Psoas muscle (tissue), 8 donors: ENCODE data around the gene SELPLG. TPM values are rescaled to one million over a fixed set of nuclear protein-coding genes. Genes with fewer than 3 reads are reported as not detected.
"Not testable (repeated sequence)": the region's sequence is repeated elsewhere in the genome, so short reads cannot be mapped to it uniquely, and the experiment has no call there.

Source experiments
- ATAC-seq, 4 donors: fragments of 200-7000 bp; cut with Tn5 transposase; one replicate each; pipeline ENCODE4 v1.9.1; 2020; ENCODE audit warnings: moderate library complexity in 3 of 4, mild to moderate bottlenecking in 2 of 4
- DNase-seq, 2 donors: peaks; one replicate each; pipeline ENCODE4 v3.0.0-alpha.2; 2020
- H3K27ac ChIP-seq: fragments of 200-600 bp; one replicate; pipeline ENCODE4 v1.8.0; 2022
- H3K27me3 ChIP-seq, 3 donors: fragments of 200-600 bp in 1 of 3; one replicate each; pipeline versions ENCODE4 v1.6.1 to v1.8.0; 2013 to 2022; ENCODE audit warnings: low read length in 2 of 3, mild to moderate bottlenecking in 2 of 3, moderate library complexity in 1 of 3; ENCODE audit not compliant: insufficient read depth in 3 of 3
- H3K36me3 ChIP-seq, 2 donors: fragments of 200-600 bp in 1 of 2; one replicate each; pipeline versions ENCODE4 v1.6.1 to v1.8.0; 2013 to 2022; ENCODE audit warnings: low read depth in 1 of 2, mild to moderate bottlenecking in 1 of 2, moderate library complexity in 1 of 2; ENCODE audit not compliant: insufficient read depth in 1 of 2
- H3K4me1 ChIP-seq: fragments of 200-600 bp; one replicate; pipeline ENCODE4 v1.8.0; 2022
- H3K4me3 ChIP-seq: fragments of 200-600 bp; one replicate; pipeline ENCODE4 v1.8.0; 2022; ENCODE audit warnings: mild to moderate bottlenecking
- H3K9me3 ChIP-seq: fragments of 200-600 bp; one replicate; pipeline ENCODE4 v1.8.0; 2022
- WGBS, 3 donors: extraction: QIAGEN DNeasy Blood & Tissue Kit; methylation state at CpG; one replicate each; pipeline versions ENCODE4 v1.1.6 to v1.1.7; 2013; 5-methylcytosine and 5-hydroxymethylcytosine counted together
- intact Hi-C, 2 donors: fragments of 100-400 bp; cut with DNase I; formaldehyde crosslinking; loops; one replicate each; pipeline versions ENCODE4 v1.11.0 to v1.14.2; 2022
- polyA plus RNA-seq, 3 donors: library from polyadenylated mRNA; stranded (reverse); fragments of 200-250 nt; gene quantifications; one replicate each; pipeline ENCODE4 v1.2.3, GENCODE V29; 2013
- total RNA-seq, 4 donors: library from RNA; stranded (reverse); fragmentation: NEBNext Ultra II Directional in 2 of 4; extraction: Animal tissue kit (Norgen Biotek cat#: 25700) in 2 of 4; gene quantifications; one replicate each; pipeline versions ENCODE4 v1.2.1 to v1.2.4, GENCODE V29; 2021 to 2023
- TF ChIP-seq, protein P1 (sequence below): fragments of 200-600 bp; IDR thresholded peaks from one replicate; pipeline ENCODE4 v1.8.0; 2022; ENCODE audit warnings: antibody characterized with exemption
- donor health status: healthy with polysubstance abuse.
- donor health status: DM: no; HTN: no; CAD: no; lungs with moderate emphysema.
- donor health status: Bipolar disorder and iron deficiency.
- donor health status: healthy.
- donor health status: DM: yes; HTN: yes; CAD: no.
- donor health status: DM: no; HTN: no; CAD: no.
- donor health status: DM: no; HTN: no; CAD: no.
- donor health status: DM: yes; HTN: yes; CAD: no.

SELPLG gene
- total and polyA plus RNA-seq, 7 donors, result 0.62 to 3.8 (median 1.5) TPM

DNA sequence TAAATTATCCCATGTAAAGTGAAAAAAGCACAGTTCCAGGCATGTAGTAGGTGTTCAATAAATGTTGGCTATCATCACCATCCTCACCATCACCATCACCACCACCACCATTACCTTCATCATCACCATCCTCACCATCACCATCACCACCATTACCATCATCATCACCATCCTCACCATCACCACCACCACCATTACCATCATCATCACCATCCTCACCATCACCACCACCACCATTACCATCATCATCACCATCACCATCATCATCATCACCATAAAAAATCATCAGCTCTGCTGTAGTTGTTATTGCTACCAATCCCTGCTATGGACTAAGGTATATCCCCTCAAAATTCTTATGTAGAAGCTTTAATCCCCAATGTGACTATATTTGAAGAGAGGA is 56.2 kb downstream of the SELPLG start:
- no peaks in the 10 kb centered on the region for H3K36me3 ChIP-seq
- no peaks in the 10 kb centered on the region for H3K4me1 ChIP-seq
- H3K27me3 ChIP-seq, result no peaks in the 10 kb centered on the region
- intact Hi-C loops, result no loop called here
- H3K27ac ChIP-seq, result no peak overlapping the region
- no peak for DNase-seq
- H3K4me3 ChIP-seq, result no peak overlapping the region
- no peak for ATAC-seq
- TF ChIP-seq, protein P1, sequence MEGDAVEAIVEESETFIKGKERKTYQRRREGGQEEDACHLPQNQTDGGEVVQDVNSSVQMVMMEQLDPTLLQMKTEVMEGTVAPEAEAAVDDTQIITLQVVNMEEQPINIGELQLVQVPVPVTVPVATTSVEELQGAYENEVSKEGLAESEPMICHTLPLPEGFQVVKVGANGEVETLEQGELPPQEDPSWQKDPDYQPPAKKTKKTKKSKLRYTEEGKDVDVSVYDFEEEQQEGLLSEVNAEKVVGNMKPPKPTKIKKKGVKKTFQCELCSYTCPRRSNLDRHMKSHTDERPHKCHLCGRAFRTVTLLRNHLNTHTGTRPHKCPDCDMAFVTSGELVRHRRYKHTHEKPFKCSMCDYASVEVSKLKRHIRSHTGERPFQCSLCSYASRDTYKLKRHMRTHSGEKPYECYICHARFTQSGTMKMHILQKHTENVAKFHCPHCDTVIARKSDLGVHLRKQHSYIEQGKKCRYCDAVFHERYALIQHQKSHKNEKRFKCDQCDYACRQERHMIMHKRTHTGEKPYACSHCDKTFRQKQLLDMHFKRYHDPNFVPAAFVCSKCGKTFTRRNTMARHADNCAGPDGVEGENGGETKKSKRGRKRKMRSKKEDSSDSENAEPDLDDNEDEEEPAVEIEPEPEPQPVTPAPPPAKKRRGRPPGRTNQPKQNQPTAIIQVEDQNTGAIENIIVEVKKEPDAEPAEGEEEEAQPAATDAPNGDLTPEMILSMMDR, result no peak
- H3K9me3 ChIP-seq, result no peaks in the 10 kb centered on the region

DNA sequence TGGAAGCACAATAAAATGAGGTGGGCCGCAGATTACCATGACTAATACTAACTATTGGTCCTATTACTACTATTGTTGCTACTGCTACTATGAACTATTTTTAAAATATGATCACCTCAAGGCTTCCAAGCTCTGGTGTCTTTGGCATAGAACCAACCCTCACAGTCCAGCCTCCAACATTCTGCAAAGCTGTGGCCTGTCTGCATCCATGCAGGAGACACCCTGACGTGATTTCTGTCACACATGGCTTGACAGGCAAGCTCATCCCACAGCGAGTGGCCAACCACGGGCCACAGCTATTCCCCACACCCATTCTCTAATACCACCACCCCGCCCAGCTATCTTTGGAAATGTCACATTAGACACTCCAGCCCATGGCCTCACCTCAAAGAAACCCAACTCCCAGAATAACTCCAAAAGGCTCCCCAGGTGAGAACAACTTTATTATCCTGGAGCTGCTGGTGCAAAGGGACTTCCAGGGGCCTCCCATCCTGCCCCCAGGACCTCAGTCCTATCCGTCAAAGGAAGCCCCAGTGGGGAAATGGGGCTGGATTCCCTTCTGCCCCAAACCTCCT is 56.9 kb downstream of the SELPLG start:
- H3K9me3 ChIP-seq, result no peaks in the 10 kb centered on the region
- no peak overlapping the region for H3K27ac ChIP-seq
- H3K4me1 ChIP-seq, result no peaks in the 10 kb centered on the region
- H3K4me3 ChIP-seq, result no peak overlapping the region
- no peaks in the 10 kb centered on the region for H3K27me3 ChIP-seq
- ATAC-seq (peak; percentile 35 to 83 (median 67)), DNase-seq (no peak)
- intact Hi-C loops, result no loop called here
- H3K36me3 ChIP-seq, result no peaks in the 10 kb centered on the region
- WGBS, 3 donors, result 44 to 56% (median 55%) methylated on average over 6 of the region's 6 CpGs
- TF ChIP-seq, protein P1, result no peak

DNA sequence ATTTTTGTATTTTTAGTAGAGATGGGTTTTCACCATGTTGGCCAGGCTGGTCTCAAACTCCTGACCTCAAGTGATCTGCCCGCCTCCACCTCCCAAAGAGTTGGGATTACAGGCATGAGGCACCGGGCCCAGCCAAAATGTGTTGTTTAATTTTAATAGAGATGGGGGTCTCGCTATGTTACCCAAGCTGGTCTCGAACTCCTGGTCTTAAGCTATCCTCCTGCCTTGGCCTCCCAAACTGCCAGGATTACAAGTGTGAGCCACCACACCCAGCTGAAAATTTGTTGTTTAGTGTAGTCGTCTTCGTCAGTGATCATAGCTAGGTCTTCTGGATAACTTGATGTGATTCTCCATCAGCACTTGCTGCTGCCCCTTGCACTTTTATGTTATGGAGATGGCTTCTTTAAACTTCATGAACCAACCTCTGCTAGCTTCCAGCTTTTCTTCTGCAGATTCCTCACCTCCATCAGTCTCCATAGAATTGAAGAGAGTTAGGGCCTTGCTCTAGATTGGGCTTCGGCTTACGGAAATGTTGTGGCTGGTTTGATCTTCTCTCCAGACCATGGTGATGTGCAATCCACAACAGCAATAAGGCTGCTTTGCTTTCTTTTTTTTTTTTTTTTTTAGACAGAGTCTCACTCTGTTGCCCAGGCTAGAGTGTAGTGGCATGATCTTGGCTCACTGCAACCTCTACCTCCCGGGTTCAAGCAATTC is 58.3 kb downstream of the SELPLG start:
- TF ChIP-seq, protein P1, result no peak
- ATAC-seq, result no peak
- H3K27me3 ChIP-seq, result no peaks in the 10 kb centered on the region
- no peaks in the 10 kb centered on the region for H3K36me3 ChIP-seq
- H3K4me1 ChIP-seq, result no peaks in the 10 kb centered on the region
- no peak overlapping the region for H3K27ac ChIP-seq
- H3K4me3 ChIP-seq, result no peak overlapping the region
- H3K9me3 ChIP-seq, result no peaks in the 10 kb centered on the region
- DNase-seq, result no peak
- intact Hi-C loops, result loop anchor here in 1 of 2 donors (2.0 kb wide), 1 partner anchor 41 kb away; no protein-coding TSS in a partner anchor
- WGBS, 3 donors, result 87 to 93% (median 93%) methylated on average over 9 of the region's 9 CpGs

DNA sequence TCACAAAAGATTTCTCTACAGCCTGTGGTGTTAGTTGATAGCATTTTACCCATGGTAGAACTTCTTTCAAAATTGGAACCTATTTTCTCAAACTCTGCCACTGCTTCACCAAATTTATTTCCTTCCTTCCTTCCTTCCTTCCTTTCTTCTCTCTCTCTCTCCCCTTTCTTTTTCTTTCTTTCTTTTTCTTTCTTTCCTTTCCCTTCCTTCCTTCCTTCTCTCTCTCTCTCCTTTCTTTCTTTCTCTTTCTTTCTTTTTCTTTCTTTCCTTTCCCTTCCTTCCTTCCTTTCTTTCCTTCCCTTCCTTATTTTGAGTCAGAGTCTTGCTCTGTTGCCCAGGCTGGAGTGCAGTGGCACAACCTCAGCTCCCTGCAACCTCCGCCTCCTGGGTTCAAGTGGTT is 59.4 kb downstream of the SELPLG start:
- intact Hi-C loops, result loop anchor here in 1 of 2 donors (2.0 kb wide), 1 partner anchor 43 kb away; no protein-coding TSS in a partner anchor
- not testable (repeated sequence) for DNase-seq, H3K27ac ChIP-seq, H3K27me3 ChIP-seq, ATAC-seq, H3K9me3 ChIP-seq, H3K4me3 ChIP-seq, H3K4me1 ChIP-seq
- WGBS, 3 donors, result 93 to 100% (median 97%) methylated on average over 1 of the region's 1 CpG
- peaks cover 3 to 11% of the 10 kb centered on the region in 2 donors for H3K36me3 ChIP-seq

DNA sequence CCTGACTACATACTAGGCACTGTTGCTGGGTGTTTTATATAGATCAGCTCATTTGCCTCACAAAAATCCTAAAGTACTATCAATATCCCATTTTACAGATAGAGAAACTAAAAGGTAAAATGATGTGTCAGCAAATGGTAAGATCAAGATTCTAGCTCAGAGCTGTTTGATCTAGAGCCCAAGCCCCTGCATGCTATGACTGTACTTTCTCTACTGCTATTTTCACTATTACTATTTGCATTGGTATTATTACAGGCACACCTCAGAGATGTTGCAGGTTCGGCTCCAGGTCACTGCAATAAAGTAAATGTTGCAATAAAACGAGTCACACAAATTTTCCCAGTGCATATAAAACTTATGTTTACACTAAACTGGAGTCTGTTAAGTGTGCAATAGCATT is 60.4 kb downstream of the SELPLG start:
- no peaks in the 10 kb centered on the region for H3K9me3 ChIP-seq
- H3K4me1 ChIP-seq, result no peaks in the 10 kb centered on the region
- no peak overlapping the region for H3K27ac ChIP-seq
- ATAC-seq (no peak), DNase-seq (no peak)
- 75 to 84% (median 76%) methylated on average over 2 of the region's 2 CpGs for WGBS, 3 donors
- TF ChIP-seq, protein P1, result no peak
- no peaks in the 10 kb centered on the region for H3K27me3 ChIP-seq
- H3K4me3 ChIP-seq, result no peak overlapping the region
- peaks cover 10 to 20% of the 10 kb centered on the region in 2 donors for H3K36me3 ChIP-seq
- intact Hi-C loops, result no loop called here
